RPMI8226 (cell line): Measurements from ENCODE around the gene CFAP46.
"Not testable (repeated sequence)": the region's sequence is repeated elsewhere in the genome, so short reads cannot be mapped to it uniquely, and the experiment has no call there.

Experiments used
- DNase-seq: peaks from one replicate; pipeline ENCODE4 v3.0.0-alpha.2; 2015

CFAP46 gene

GRCh38 chr10:132785723-132786475 is 156.5 kb downstream of the CFAP46 start, which contains the start of gene NKX6-2:
Gene NKX6-2, minus strand, starts transcription at chr10:132786147. Its CDS starts 199 bp downstream, at chr10:132785948.
- no peak for DNase-seq

GRCh38 chr10:132784866-132785722 is 157.3 kb downstream of the CFAP46 start:
- DNase-seq: no peak

- DNase-seq: no peak
These were observed 158.2 kb downstream of the CFAP46 start for GRCh38 chr10:132783940-132784865.

DNA sequence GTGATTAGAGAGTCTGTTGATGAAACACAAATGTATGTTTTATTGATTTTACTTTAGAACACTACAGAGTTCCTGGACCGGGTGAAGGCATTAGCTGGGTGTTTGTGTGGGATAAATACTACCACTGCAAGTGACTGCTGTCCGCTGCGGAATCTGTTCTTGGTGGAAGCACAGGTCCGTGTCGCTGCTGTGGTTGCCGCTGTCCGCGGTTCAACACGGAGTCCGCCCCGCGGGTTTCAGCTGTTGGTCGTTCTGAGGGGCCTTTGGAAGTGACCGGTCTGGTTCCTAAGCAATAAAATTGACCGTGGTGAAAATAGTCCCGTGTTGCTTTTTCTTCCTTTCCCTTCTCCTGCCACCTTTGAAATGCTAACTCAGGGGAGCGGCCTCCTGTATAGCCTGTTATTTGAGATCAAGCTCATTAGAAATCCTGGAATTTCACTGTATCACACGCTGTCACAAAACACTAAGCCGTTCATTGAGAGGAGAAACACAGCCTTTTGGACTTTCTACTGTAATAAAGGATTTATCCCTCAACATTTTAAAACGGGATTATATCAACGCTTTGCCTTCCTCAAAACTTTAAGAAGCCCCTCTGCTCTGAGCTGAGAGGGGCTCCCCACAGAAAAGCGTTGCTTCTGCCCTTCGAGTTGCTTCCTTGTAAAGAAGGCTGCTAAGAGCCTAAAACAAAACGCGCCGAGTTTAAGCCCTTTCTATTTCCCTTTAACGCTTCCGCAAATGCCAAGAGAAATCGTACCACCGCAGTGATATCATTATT is 159.0 kb downstream of the CFAP46 start:
- DNase-seq: no peak

DNA sequence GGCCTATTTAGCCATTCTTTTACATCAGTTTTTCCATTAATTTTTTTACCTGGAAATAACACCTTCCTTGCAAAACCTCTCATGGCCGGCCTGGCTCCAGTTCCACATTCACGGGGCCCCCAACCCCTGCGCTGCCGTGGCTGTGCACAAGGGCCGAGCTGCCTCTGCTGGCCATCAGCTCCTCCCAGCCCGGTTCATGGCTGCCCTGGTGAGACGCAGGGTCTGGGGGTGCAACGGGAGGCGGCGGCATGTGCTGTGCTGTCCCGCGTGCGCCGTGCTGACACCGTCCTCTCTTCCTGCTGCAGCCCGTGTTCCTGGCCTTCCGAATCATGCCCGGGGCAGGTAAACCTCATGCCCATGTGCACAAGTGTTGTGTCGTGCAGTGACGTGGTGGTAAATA is 160.8 kb downstream of the CFAP46 start:
- DNase-seq: no peak

DNA sequence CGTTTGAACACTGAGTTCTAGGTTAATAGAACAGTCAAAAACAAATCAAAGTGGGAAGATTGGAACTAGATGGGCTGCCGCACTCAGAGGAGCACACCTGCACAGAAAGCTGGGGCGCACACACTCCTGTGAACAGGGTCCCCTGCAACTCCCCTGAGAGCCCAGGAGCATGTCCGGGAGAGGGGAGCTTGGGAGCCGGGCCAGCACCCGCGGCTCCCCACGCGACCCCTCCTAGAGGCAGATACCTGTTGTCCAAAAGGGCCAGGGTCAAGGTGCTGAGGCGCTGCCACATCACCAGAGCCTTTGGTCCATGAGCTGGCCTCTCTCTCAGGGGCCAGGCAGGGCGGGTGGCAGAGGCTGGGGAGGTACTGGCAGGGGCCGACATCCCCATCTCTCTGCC is 162.0 kb downstream of the CFAP46 start:
- no peak for DNase-seq

GRCh38 chr10:132779549-132780294 is 162.6 kb downstream of the CFAP46 start:
- no peak for DNase-seq

GRCh38 chr10:132777441-132777840 is 164.9 kb downstream of the CFAP46 start:
- no peak for DNase-seq

DNA sequence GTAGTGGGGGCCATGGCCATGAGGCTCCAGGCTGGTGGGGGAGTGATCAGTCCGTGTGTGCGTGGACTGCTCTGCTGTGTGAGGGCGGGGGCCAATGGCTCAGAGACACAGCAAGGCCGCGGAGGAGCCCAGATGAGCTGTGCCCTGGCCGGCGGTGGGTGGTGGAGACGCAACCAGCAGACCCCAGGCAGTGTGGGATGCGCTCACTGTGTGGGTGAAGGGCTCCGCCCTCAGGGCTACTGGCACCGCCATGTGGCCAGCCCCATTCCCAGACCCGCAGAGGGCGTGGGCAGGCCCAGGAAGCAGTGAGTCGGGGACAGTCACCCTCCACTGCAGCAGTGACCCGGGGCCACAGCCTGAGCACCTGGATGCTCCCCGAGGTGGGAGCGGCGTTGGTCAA is 165.5 kb downstream of the CFAP46 start:
- DNase-seq: no peak

DNA sequence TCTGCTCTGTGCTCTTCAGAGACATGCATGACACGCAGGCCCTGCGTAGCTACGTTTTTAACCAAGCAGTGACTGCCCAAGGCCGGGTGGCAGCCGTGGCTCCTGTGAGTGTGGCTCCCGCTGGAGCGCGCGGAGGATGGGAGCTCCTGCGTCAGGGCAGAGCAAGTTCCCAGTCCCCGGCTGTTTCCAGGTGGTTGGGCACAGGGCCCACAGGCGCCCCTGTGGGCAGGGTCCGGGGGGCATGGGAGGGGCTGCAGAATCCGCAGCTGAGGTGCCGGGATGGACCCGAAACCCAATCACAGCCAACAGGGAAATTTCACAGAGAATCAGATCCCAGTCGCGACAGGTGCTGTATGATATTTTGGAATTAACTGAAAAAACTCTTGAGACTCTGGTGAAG is 166.2 kb downstream of the CFAP46 start:
- DNase-seq: no peak

DNA sequence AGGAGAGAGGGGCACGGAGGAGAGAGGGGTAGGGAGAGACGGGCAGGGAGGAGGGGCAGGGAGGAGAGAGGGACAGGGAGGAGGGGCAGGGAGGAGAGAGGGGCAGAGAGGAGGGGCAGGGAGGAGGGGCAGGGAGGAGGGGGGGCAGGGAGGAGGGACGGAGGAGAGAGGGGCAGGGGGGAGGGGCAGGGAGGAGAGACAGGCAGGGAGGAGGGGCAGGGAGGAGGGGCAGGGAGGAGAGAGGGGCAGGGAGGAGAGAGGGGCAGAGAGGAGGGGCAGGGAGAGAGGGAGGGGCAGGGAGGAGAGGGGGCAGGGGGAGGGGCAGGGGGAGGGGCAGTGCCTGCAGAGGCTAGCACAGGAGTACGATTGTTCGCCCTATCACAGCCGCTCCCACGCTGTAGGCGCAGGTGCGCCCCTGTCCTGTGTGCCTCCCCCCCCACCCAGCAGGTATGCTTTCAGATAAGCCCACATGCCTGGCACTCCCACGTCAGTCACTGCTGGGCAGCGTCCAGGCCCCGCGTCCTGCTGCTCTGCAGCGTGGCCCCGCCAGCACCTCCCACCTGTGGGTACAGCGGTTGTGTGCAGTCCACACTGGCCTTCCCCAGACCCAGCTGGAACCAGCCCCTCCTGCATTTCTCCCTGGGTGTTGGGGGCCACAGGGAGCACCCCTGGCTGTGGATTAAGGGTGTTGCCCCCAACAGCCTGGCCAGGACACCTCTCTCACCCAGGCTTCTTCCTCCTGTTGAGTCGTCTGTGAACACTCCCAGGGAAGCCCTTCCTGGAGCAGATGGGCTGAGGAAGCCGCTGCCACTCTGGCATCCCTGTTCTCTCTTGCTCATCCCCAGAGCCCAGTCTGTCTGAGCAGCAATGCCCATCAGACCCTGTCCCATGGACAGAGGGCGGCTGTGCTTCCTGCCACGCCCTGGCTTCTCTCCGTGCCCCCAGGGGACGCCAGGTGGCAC is 167.2 kb downstream of the CFAP46 start:
- DNase-seq: no peak

DNA sequence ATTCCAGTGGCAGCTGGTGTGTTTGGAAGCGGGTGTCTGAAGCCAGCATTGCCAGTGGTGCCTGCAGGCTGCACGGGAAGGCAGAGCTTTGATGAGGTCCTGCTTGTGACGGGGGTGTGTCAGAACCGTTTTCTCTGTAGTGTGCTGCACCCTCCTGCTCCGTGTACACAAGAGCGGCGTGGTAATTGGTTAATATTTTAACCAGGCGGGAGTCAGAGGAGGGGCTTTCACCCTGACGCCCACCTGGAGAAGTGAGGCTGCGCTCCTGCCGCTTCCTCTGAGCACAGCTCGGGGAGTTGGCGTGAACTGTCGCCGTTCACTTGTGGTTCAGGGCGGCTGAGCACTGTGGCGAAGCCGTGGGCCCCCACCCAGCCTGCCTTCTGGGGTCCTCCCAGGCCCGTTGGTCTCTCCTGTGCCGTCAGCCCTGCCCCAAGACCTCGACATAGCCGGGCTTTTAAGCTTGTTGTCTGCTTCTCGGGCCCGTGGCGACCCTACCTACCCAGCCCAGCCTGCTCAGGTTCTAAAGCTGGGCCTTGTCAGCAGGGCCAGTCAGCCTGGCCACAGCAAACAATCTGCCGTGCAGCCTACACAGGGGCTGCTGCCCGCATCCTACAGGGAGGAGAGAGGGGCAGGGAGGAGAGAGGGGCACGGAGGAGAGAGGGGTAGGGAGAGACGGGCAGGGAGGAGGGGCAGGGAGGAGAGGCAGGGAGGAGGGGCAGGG is 168.0 kb downstream of the CFAP46 start:
- DNase-seq: no peak

GRCh38 chr10:132772816-132773215 is 169.6 kb downstream of the CFAP46 start:
- DNase-seq: not testable (repeated sequence)

GRCh38 chr10:132770061-132771021 is 172.0 kb downstream of the CFAP46 start:
- no peak for DNase-seq

DNA sequence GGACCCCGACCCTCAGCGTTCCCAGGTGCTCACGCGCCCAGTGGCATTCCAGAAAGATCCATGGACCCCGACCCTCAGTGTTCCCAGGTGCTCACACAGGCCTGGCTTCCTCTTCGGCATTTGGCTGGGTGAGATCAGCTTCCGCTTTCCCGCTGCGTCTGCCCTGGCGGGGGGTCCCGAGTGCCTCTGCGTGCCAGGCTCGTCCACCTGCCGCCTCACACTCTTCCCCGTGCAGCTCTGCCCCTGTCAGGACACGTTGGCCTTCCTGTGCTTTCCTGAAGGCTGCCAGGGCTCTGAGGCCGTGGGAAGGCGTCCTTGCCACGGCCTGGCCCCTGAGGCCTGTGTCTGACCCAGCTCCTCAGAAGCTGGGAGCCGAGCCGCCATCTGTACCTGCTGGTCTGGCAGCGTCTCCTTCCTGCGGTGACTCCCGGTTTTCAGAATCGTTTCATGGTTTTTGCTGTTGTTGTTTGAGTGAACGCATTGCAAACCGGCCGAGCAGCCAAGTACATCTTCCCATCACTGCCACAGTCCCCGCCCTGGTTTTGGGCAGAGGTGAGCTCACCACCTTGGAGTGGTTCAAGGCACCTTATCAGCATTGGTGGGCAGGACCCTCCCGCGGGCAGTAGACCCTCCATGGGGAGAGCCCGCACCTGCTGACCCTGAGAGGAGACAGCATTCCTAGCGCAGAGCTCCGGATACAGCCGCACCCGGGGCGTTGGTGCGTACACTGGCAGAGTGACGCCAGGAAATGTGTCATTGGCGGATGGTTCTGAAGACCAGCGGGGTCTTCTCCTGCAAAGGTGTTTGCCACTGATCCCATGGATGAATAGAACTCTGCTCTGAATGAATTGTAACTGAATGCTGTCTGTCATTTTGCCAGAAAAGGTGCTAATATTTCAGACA is 173.8 kb downstream of the CFAP46 start:
- DNase-seq: no peak

- DNase-seq: no peak
These were observed 176.1 kb downstream of the CFAP46 start for GRCh38 chr10:132766291-132766690.

GRCh38 chr10:132765435-132765834 is 176.9 kb downstream of the CFAP46 start:
- DNase-seq: no peak
